ENCODE results near the gene CTDSPL2.

GRCh38 chr15:44535523-44536301 lies 108.3 kb downstream of the CTDSPL2 start:
- no peak for TF ChIP-seq CTCF (conservative IDR thresholded peaks at IDR 0.05)
- TF ChIP-seq ZFX (IDR thresholded peaks at IDR 0.05), result no peak

All from C4-2B (cell line).